ENCODE results near the gene TMEM178A.
"Not testable (repeated sequence)": the region's sequence is repeated elsewhere in the genome, so short reads cannot be mapped to it uniquely, and the experiment has no call there.

Gene TMEM178A

GRCh38 chr2:39649511-39649910, 16.2 kb upstream of the TMEM178A start:
- no peak for DNase-seq

GRCh38 chr2:39650468-39650867, 15.2 kb upstream of the TMEM178A start:
- DNase-seq = no peak

- not testable (repeated sequence) for DNase-seq
These were observed 9.5 kb upstream of the TMEM178A start for GRCh38 chr2:39656215-39656614.

- no peak for DNase-seq
These were observed 8.3 kb upstream of the TMEM178A start for GRCh38 chr2:39657287-39657937.

GRCh38 chr2:39658371-39658770, 7.3 kb upstream of the TMEM178A start:
- no peak for DNase-seq

GRCh38 chr2:39659765-39660611, 5.7 kb upstream of the TMEM178A start:
- no peak for DNase-seq

- DNase-seq = no peak
These were observed 5.0 kb upstream of the TMEM178A start for GRCh38 chr2:39660612-39661236.

- no peak for DNase-seq
These were observed 3.9 kb upstream of the TMEM178A start for GRCh38 chr2:39661826-39662225.

GRCh38 chr2:39663187-39663930, 2.4 kb upstream of the TMEM178A start:
- DNase-seq = no peak

- no peak for DNase-seq
These were observed 1.4 kb upstream of the TMEM178A start for GRCh38 chr2:39664232-39664887.

- no peak for DNase-seq
These were observed 677 bp upstream of the TMEM178A start for GRCh38 chr2:39664888-39665591.

- DNase-seq = no peak
These were observed 879 bp downstream of the TMEM178A start for GRCh38 chr2:39666491-39667101.

GRCh38 chr2:39667104-39667885, 1.6 kb downstream of the TMEM178A start:
- DNase-seq = no peak

- no peak for DNase-seq
These were observed 2.2 kb downstream of the TMEM178A start for GRCh38 chr2:39667886-39668276.

- no peak for DNase-seq
These were observed 2.9 kb downstream of the TMEM178A start for GRCh38 chr2:39668576-39669080.

- no peak for DNase-seq
These were observed 5.9 kb downstream of the TMEM178A start for GRCh38 chr2:39671604-39672003.

GRCh38 chr2:39673018-39673417, 7.3 kb downstream of the TMEM178A start:
- no peak for DNase-seq

- DNase-seq = no peak
These were observed 10.6 kb downstream of the TMEM178A start for GRCh38 chr2:39676342-39676741.

GRCh38 chr2:39678170-39678569, 12.5 kb downstream of the TMEM178A start:
- DNase-seq = no peak

- no peak for DNase-seq
These were observed 14.1 kb downstream of the TMEM178A start for GRCh38 chr2:39679805-39680204.
